Measurements from ENCODE around the gene PRKAR2B.
"Not testable (repeated sequence)": the region's sequence is repeated elsewhere in the genome, so short reads cannot be mapped to it uniquely, and the experiment has no call there.

Gene PRKAR2B

DNA sequence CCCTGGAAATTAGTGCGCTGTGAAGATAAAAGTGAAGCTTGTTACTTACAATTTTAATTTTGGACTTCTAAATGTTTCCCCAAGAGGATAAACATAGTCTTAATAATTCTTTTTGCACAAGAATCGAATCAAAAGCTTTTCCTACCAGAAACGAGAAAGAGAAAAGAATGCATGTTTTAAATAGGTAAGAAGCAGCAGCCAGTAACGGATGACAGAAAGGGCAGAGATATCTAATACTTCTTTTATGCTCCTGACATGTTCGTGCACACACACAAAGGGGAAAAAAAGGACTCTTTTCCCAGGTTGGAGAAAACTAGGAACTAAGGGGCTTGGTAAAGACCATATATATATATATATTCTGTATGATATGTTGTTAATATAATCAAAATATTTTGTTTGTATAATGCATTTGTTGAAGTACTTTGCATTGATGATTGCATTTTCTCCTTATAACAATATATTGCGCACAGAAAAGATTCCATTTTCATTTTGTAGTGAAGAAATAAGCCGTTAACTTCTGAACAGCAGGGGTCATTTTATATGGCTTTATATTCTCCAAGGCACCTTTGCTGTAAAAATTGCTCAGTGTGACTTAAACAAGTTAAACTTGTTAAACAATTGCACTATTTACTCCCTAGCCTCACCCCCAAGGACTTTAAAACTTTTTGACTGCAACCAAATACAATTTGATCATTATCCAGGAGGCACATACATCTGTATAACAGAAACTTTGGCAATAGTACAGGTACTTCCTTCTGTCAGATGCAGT lies 2.2 kb downstream of the PRKAR2B start:
- no peak for DNase-seq (ENCODE audit: extremely low read depth, low read depth)
- H3K4me3 ChIP-seq (replicated peaks; ENCODE audit: low read depth, low read length): no peak overlapping the region
- TF ChIP-seq, protein P1, sequence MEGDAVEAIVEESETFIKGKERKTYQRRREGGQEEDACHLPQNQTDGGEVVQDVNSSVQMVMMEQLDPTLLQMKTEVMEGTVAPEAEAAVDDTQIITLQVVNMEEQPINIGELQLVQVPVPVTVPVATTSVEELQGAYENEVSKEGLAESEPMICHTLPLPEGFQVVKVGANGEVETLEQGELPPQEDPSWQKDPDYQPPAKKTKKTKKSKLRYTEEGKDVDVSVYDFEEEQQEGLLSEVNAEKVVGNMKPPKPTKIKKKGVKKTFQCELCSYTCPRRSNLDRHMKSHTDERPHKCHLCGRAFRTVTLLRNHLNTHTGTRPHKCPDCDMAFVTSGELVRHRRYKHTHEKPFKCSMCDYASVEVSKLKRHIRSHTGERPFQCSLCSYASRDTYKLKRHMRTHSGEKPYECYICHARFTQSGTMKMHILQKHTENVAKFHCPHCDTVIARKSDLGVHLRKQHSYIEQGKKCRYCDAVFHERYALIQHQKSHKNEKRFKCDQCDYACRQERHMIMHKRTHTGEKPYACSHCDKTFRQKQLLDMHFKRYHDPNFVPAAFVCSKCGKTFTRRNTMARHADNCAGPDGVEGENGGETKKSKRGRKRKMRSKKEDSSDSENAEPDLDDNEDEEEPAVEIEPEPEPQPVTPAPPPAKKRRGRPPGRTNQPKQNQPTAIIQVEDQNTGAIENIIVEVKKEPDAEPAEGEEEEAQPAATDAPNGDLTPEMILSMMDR (IDR thresholded peaks at IDR 0.05; ENCODE audit: low read depth, low read length, missing control alignments): no peak

DNA sequence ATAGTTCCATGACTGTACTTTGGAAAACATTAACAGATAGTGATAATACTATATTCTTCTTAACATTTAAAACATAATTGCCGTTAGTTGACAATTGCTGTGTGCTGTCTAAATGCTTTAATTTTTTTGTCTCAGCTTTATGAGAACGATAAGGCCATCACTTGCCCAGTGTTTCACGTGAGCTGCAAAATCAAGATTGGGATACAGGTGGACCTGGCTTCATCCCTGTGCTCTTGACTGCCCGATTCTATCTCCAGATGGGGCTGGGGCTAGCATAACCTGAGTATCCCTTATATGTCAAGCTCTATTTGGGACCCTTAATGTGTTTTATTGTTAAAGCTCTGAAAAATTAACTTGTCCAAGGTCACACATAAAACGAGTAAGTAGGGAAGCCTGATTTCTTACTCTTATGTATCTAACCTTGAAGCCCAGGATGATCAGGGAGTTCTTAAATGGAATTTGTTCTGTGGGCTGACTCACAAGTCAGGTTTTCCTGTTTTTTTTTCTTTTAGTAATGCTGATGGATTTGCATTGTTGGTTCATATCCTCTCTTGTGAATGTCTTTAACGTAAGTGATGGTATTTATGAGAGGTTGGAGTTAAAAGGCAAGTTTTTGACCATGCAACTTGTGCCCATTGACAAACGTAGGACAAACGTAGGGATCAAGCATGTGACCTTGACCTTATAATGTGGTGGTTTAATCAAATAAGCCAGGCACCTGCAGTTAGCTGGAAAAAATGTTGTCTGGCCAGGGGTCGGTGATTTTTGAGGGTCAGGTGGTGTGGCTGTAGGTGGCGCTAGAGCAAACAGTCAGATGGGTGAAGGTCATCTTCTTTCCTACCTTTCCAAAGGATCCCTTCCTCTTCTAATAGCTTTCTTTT lies 3.6 kb downstream of the PRKAR2B start:
- TF ChIP-seq, protein P1 (IDR thresholded peaks at IDR 0.05; ENCODE audit: low read depth, low read length, missing control alignments): no peak
- no peak for DNase-seq (ENCODE audit: extremely low read depth, low read depth)
- H3K4me3 ChIP-seq (replicated peaks; ENCODE audit: low read depth, low read length): no peak overlapping the region

- no peak overlapping the region for H3K4me3 ChIP-seq (replicated peaks; ENCODE audit: low read depth, low read length)
- TF ChIP-seq, protein P1 (IDR thresholded peaks at IDR 0.05; ENCODE audit: low read depth, low read length, missing control alignments): no peak
- no peak for DNase-seq (ENCODE audit: extremely low read depth, low read depth)
Measured at GRCh38 chr7:107048783-107049418, 4.4 kb downstream of the PRKAR2B start.

DNA sequence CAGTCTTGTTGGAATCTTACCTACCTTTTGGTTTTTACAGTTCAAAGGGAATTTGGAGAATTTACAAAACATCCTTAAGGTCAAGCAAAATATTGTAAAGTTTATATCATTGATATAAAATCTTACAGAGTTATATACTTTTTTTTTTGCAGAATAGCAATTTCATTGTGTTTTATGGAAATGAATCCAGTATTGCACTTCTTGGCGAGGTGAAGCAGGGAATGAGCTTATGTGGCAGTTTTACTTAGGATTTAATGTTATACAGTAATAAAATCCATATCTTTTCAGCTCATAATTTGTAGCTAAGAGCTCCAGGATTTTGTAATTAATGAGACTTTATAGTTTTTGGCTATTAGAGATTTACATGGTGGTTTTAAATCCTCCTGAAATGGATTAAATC lies 5.0 kb downstream of the PRKAR2B start:
- TF ChIP-seq, protein P1 (IDR thresholded peaks at IDR 0.05; ENCODE audit: low read depth, low read length, missing control alignments): no peak
- DNase-seq (ENCODE audit: extremely low read depth, low read depth): no peak
- H3K4me3 ChIP-seq (replicated peaks; ENCODE audit: low read depth, low read length): no peak overlapping the region

DNA sequence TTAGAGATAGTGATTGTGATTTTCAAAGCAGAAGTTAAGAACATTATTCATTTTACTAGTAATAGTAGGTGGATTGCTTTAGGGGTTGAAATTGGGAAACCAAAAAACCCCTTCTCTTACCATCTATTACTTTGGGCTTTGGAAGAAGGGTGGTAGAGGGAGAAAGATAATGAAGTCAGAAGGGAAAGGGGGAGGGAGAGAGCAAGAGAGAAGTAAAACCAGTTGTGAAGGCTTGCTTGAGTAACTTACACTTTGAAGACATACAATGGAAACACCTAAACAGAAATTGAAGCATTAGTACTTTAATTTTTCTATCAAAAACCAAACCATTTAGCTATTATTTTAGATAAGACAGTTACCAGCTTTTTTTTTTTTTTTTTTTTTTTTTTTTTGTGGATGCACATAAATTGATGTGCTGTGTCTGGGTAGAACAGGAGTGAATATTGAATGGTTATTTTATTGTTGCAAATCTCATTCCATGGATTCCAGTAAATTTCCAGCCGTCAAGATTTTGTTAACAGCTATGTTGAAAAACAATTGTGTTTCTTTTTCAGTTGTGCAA lies 5.5 kb downstream of the PRKAR2B start:
- TF ChIP-seq, protein P1 (IDR thresholded peaks at IDR 0.05; ENCODE audit: low read depth, low read length, missing control alignments): no peak
- DNase-seq (ENCODE audit: extremely low read depth, low read depth): no peak

GRCh38 chr7:107051376-107051775 lies 6.9 kb downstream of the PRKAR2B start:
- no peak for DNase-seq (ENCODE audit: extremely low read depth, low read depth)
- TF ChIP-seq, protein P1 (IDR thresholded peaks at IDR 0.05; ENCODE audit: low read depth, low read length, missing control alignments): no peak
- H3K4me3 ChIP-seq (replicated peaks; ENCODE audit: low read depth, low read length): no peak overlapping the region

More for the DNA sequence above, 5.5 kb downstream of the PRKAR2B start:
- H3K4me3 ChIP-seq (replicated peaks; ENCODE audit: low read depth, low read length): no peak overlapping the region

DNA sequence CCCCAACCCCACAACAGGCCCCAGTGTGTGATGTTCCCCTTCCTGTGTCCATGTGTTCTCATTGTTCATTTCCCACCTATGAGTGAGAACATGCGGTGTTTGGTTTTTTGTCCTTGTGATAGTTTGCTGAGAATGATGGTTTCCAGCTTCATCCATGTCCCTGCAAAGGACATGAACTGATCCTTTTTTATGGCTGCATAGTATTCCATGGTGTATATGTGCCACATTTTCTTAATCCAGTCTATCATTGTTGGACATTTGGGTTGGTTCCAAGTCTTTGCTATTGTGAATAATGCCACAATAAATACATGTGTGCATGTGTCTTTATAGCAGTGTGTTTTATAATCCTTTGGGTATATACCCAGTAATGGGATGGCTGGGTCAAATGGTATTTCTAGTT lies 10.5 kb downstream of the PRKAR2B start:
- H3K4me3 ChIP-seq (replicated peaks; ENCODE audit: low read depth, low read length); DNase-seq (ENCODE audit: extremely low read depth, low read depth): not testable (repeated sequence)

- DNase-seq (ENCODE audit: extremely low read depth, low read depth); H3K4me3 ChIP-seq (replicated peaks; ENCODE audit: low read depth, low read length): not testable (repeated sequence)
Measured at GRCh38 chr7:107056058-107056457, 11.6 kb downstream of the PRKAR2B start.
